ENCODE data around the gene TTF1.

TTF1 gene

GRCh38 chr9:132406554-132407122 lies at the start of gene TTF1:
Gene TTF1, minus strand, starts transcription at chr9:132406840. Its CDS starts 4,019 bp downstream, at chr9:132402821.
- Mint-ChIP-seq H3K27me3 (ENCODE audit: low read depth) (peaks cover 32% of the 10 kb centered on the region), H3K4me3 (peak within 1 kb of the TSS; percentile 90), H3K36me3 (ENCODE audit: low read depth) (peaks cover 20% of the 10 kb centered on the region), H3K4me1 (ENCODE audit: low read depth) (peaks cover 36% of the 10 kb centered on the region), H3K9me3 (no peaks in the 10 kb centered on the region), H3K27ac (peak within 1 kb of the TSS; percentile 88)

GRCh38 chr9:132456241-132456640 lies 49.6 kb upstream of the TTF1 start:
- Mint-ChIP-seq H3K4me1 (ENCODE audit: low read depth) (peaks cover 2% of the 10 kb centered on the region), H3K9me3 (no peaks in the 10 kb centered on the region), H3K27ac (no peak overlapping the region), H3K36me3 (ENCODE audit: low read depth) (no peaks in the 10 kb centered on the region), H3K27me3 (ENCODE audit: low read depth) (peaks cover 13% of the 10 kb centered on the region), H3K4me3 (no peak overlapping the region)

GRCh38 chr9:132451276-132451675 lies 44.6 kb upstream of the TTF1 start:
- Mint-ChIP-seq H3K9me3 (no peaks in the 10 kb centered on the region), H3K27ac (no peak overlapping the region), H3K27me3 (ENCODE audit: low read depth) (peaks cover 25% of the 10 kb centered on the region), H3K4me1 (ENCODE audit: low read depth) (peaks cover 2% of the 10 kb centered on the region), H3K4me3 (no peak overlapping the region), H3K36me3 (ENCODE audit: low read depth) (no peaks in the 10 kb centered on the region)

- Mint-ChIP-seq H3K4me3 (no peak overlapping the region), H3K36me3 (ENCODE audit: low read depth) (no peaks in the 10 kb centered on the region), H3K27me3 (ENCODE audit: low read depth) (peaks cover 24% of the 10 kb centered on the region), H3K4me1 (ENCODE audit: low read depth) (peaks cover 2% of the 10 kb centered on the region), H3K9me3 (no peaks in the 10 kb centered on the region), H3K27ac (no peak overlapping the region)
Measured at GRCh38 chr9:132447902-132448301, 41.3 kb upstream of the TTF1 start.

GRCh38 chr9:132447346-132447745 lies 40.7 kb upstream of the TTF1 start:
- no peak overlapping the region for H3K27ac Mint-ChIP-seq
- H3K9me3 Mint-ChIP-seq, result no peaks in the 10 kb centered on the region
- H3K4me1 Mint-ChIP-seq (ENCODE audit: low read depth), result peaks cover 2% of the 10 kb centered on the region
- no peak overlapping the region for H3K4me3 Mint-ChIP-seq
- H3K36me3 Mint-ChIP-seq (ENCODE audit: low read depth), result no peaks in the 10 kb centered on the region
- H3K27me3 Mint-ChIP-seq (ENCODE audit: low read depth), result peaks cover 27% of the 10 kb centered on the region

- H3K4me3 Mint-ChIP-seq, result no peak overlapping the region
- no peak overlapping the region for H3K27ac Mint-ChIP-seq
- no peaks in the 10 kb centered on the region for H3K9me3 Mint-ChIP-seq
- peaks cover 2% of the 10 kb centered on the region for H3K4me1 Mint-ChIP-seq (ENCODE audit: low read depth)
- H3K36me3 Mint-ChIP-seq (ENCODE audit: low read depth), result no peaks in the 10 kb centered on the region
- H3K27me3 Mint-ChIP-seq (ENCODE audit: low read depth), result peaks cover 24% of the 10 kb centered on the region
Measured at GRCh38 chr9:132446887-132447286, 40.2 kb upstream of the TTF1 start.

GRCh38 chr9:132443951-132444607 lies 37.4 kb upstream of the TTF1 start:
- H3K4me3 Mint-ChIP-seq, result no peak overlapping the region
- H3K27me3 Mint-ChIP-seq (ENCODE audit: low read depth), result peaks cover 26% of the 10 kb centered on the region
- H3K4me1 Mint-ChIP-seq (ENCODE audit: low read depth), result no peaks in the 10 kb centered on the region
- H3K36me3 Mint-ChIP-seq (ENCODE audit: low read depth), result no peaks in the 10 kb centered on the region
- H3K9me3 Mint-ChIP-seq, result no peaks in the 10 kb centered on the region
- no peak overlapping the region for H3K27ac Mint-ChIP-seq

- no peak overlapping the region for H3K27ac Mint-ChIP-seq
- no peaks in the 10 kb centered on the region for H3K36me3 Mint-ChIP-seq (ENCODE audit: low read depth)
- H3K4me1 Mint-ChIP-seq (ENCODE audit: low read depth), result no peaks in the 10 kb centered on the region
- H3K9me3 Mint-ChIP-seq, result no peaks in the 10 kb centered on the region
- H3K4me3 Mint-ChIP-seq, result no peak overlapping the region
- peaks cover 18% of the 10 kb centered on the region for H3K27me3 Mint-ChIP-seq (ENCODE audit: low read depth)
Measured at GRCh38 chr9:132441404-132441803, 34.8 kb upstream of the TTF1 start.

GRCh38 chr9:132440735-132441134 lies 34.1 kb upstream of the TTF1 start:
- no peak overlapping the region for H3K27ac Mint-ChIP-seq
- H3K9me3 Mint-ChIP-seq, result no peaks in the 10 kb centered on the region
- H3K4me3 Mint-ChIP-seq, result no peak overlapping the region
- no peaks in the 10 kb centered on the region for H3K36me3 Mint-ChIP-seq (ENCODE audit: low read depth)
- H3K27me3 Mint-ChIP-seq (ENCODE audit: low read depth), result peaks cover 23% of the 10 kb centered on the region
- H3K4me1 Mint-ChIP-seq (ENCODE audit: low read depth), result no peaks in the 10 kb centered on the region

- Mint-ChIP-seq H3K27ac (no peak overlapping the region), H3K4me3 (no peak overlapping the region), H3K9me3 (no peaks in the 10 kb centered on the region), H3K27me3 (ENCODE audit: low read depth) (peaks cover 25% of the 10 kb centered on the region), H3K4me1 (ENCODE audit: low read depth) (no peaks in the 10 kb centered on the region), H3K36me3 (ENCODE audit: low read depth) (no peaks in the 10 kb centered on the region)
Measured at GRCh38 chr9:132439153-132439552, 32.5 kb upstream of the TTF1 start.

GRCh38 chr9:132434881-132435280 lies 28.2 kb upstream of the TTF1 start:
- H3K4me1 Mint-ChIP-seq (ENCODE audit: low read depth), result no peaks in the 10 kb centered on the region
- no peaks in the 10 kb centered on the region for H3K9me3 Mint-ChIP-seq
- peaks cover 28% of the 10 kb centered on the region for H3K27me3 Mint-ChIP-seq (ENCODE audit: low read depth)
- no peak overlapping the region for H3K4me3 Mint-ChIP-seq
- H3K27ac Mint-ChIP-seq, result no peak overlapping the region
- H3K36me3 Mint-ChIP-seq (ENCODE audit: low read depth), result no peaks in the 10 kb centered on the region

- H3K4me3 Mint-ChIP-seq, result no peak overlapping the region
- no peaks in the 10 kb centered on the region for H3K4me1 Mint-ChIP-seq (ENCODE audit: low read depth)
- no peaks in the 10 kb centered on the region for H3K36me3 Mint-ChIP-seq (ENCODE audit: low read depth)
- H3K27ac Mint-ChIP-seq, result no peak overlapping the region
- H3K9me3 Mint-ChIP-seq, result no peaks in the 10 kb centered on the region
- H3K27me3 Mint-ChIP-seq (ENCODE audit: low read depth), result peaks cover 45% of the 10 kb centered on the region
Measured at GRCh38 chr9:132430998-132431397, 24.4 kb upstream of the TTF1 start.

- Mint-ChIP-seq H3K27me3 (ENCODE audit: low read depth) (peaks cover 65% of the 10 kb centered on the region), H3K9me3 (no peaks in the 10 kb centered on the region)
Measured at GRCh38 chr9:132426639-132427414, 20.2 kb upstream of the TTF1 start.

GRCh38 chr9:132425675-132426062 lies 19.0 kb upstream of the TTF1 start:
- no peaks in the 10 kb centered on the region for H3K9me3 Mint-ChIP-seq
- H3K4me1 Mint-ChIP-seq (ENCODE audit: low read depth), result no peaks in the 10 kb centered on the region
- H3K27me3 Mint-ChIP-seq (ENCODE audit: low read depth), result peaks cover 56% of the 10 kb centered on the region
- no peak overlapping the region for H3K27ac Mint-ChIP-seq
- no peak overlapping the region for H3K4me3 Mint-ChIP-seq
- H3K36me3 Mint-ChIP-seq (ENCODE audit: low read depth), result no peaks in the 10 kb centered on the region

More at GRCh38 chr9:132426639-132427414, 20.2 kb upstream of the TTF1 start:
- Mint-ChIP-seq H3K36me3 (ENCODE audit: low read depth) (no peaks in the 10 kb centered on the region), H3K4me3 (no peak overlapping the region), H3K4me1 (ENCODE audit: low read depth) (no peaks in the 10 kb centered on the region), H3K27ac (no peak overlapping the region)
